HepG2 (cell line): ENCODE data around the gene ADCY7. TPM values are rescaled to one million over a fixed set of nuclear protein-coding genes. Genes with fewer than 3 reads are reported as not detected.
A peak's percentile ranks its signal among the peaks of the same experiment; 100 is the strongest.

Source experiments
- CBX5 ChIP-seq: sonication (generic); formaldehyde crosslinking; IDR thresholded peaks from 2 replicates; pipeline ENCODE4 v1.4.0; 2020; ENCODE audit warnings: missing genetic modification reagents, borderline replicate concordance
- CEBPG ChIP-seq: IDR thresholded peaks from 2 replicates; pipeline ENCODE4 v1.6.1; 2016
- CTCF ChIP-seq: sonication (generic); formaldehyde crosslinking; IDR thresholded peaks from 2 replicates; pipeline ENCODE4 v1.5.0; 2020; ENCODE audit warnings: mild to moderate bottlenecking, missing genetic modification reagents, moderate library complexity
- FOSL2 ChIP-seq: sonication (generic); formaldehyde crosslinking; IDR thresholded peaks from 2 replicates; pipeline ENCODE4 v1.4.0; 2020; ENCODE audit warnings: missing genetic modification reagents
- GPBP1L1 ChIP-seq: sonication (generic); formaldehyde crosslinking; IDR thresholded peaks from 2 replicates; pipeline ENCODE4 v1.5.0; 2020; ENCODE audit warnings: mild to moderate bottlenecking, missing genetic modification reagents
- NFKB2 ChIP-seq: sonication (generic); formaldehyde crosslinking; IDR thresholded peaks from 2 replicates; pipeline ENCODE4 v1.4.0; 2020; ENCODE audit warnings: missing genetic modification reagents, borderline replicate concordance
- SALL1 ChIP-seq: sonication (generic); formaldehyde crosslinking; IDR thresholded peaks from 2 replicates; pipeline ENCODE4 v1.8.0; 2022; ENCODE audit warnings: mild to moderate bottlenecking, missing genetic modification reagents
- SNAPC4 ChIP-seq: sonication (generic); formaldehyde crosslinking; IDR thresholded peaks from 2 replicates; pipeline ENCODE4 v1.4.0; 2020; ENCODE audit warnings: mild to moderate bottlenecking, missing genetic modification reagents
- ZNF142 ChIP-seq: sonication (generic); formaldehyde crosslinking; IDR thresholded peaks from 2 replicates; pipeline ENCODE4 v1.4.0; 2020; ENCODE audit warnings: missing genetic modification reagents
- ZNF644 ChIP-seq: IDR thresholded peaks from 2 replicates; pipeline ENCODE4 v1.6.1; 2016; ENCODE audit warnings: low read depth
- polyA plus RNA-seq, 8 experiments: library from polyadenylated mRNA; depleted of rRNA in 3 of 8; stranded (reverse) in 7 of 8; unstranded in 1 of 8; fragments of >200 nt; fragmentation: Illumina TruSeq in 4 of 8; extraction: Trizol in 4 of 8; gene quantifications; 2 replicates each; pipeline versions ENCODE4 v1.2.1 to v1.2.3, GENCODE V29; 2011 to 2016; ENCODE audit warnings: low read depth in 4 of 8, missing spikeins in 1 of 8, mixed read lengths in 1 of 8; ENCODE audit not compliant: insufficient read depth in 1 of 8
- total RNA-seq, 5 experiments: library from RNA; depleted of rRNA; stranded (reverse); fragments of >200 nt; fragmentation: Illumina TruSeq; extraction: Trizol; gene quantifications; 2 replicates each; pipeline ENCODE4 v1.2.3, GENCODE V29; 2016; ENCODE audit warnings: low read depth in 1 of 5

ADCY7 gene
- total and polyA plus RNA-seq, 2 of the 13 experiments (the other 11 are each of a cell fraction or from before 2014, with no cell fraction given): 2.2 to 4.3 TPM

GRCh38 chr16:50313596-50314478, 47.5 kb downstream of the ADCY7 start (continued):
- TF ChIP-seq ZNF142 (peak; percentile 31; the same call in 1 of the 2 replicates), ZNF644 (0 out of 2 replicates have a peak, but pooled peaks have one; percentile 52), NFKB2 (0 out of 2 replicates have a peak, but pooled peaks have one; percentile 64), CTCF (CRISPR knock-in tag) (0 out of 2 replicates have a peak, but pooled peaks have one; percentile 16), GPBP1L1 (CRISPR knock-in tag) (no peak), CBX5 (CRISPR knock-in tag) (peak; percentile 64; the same call in 1 of the 2 replicates), SNAPC4 (no peak), CEBPG (CRISPR knock-in tag) (peak; percentile 19; the same call in 1 of the 2 replicates), SALL1 (CRISPR knock-in tag) (peak; percentile 61; the same call in 1 of the 2 replicates), FOSL2 (CRISPR knock-in tag) (peak; percentile 87)
